GM18858 (cell line): ENCODE measurements around the gene ANKRD11.
"Not testable (repeated sequence)": the region's sequence is repeated elsewhere in the genome, so short reads cannot be mapped to it uniquely, and the experiment has no call there.

Experiments
- ATAC-seq: cut with Tn5 transposase; IDR thresholded peaks from one replicate; pipeline ENCODE4 v1.9.1; 2021; ENCODE audit not compliant: unreplicated experiment

The ANKRD11 gene

DNA sequence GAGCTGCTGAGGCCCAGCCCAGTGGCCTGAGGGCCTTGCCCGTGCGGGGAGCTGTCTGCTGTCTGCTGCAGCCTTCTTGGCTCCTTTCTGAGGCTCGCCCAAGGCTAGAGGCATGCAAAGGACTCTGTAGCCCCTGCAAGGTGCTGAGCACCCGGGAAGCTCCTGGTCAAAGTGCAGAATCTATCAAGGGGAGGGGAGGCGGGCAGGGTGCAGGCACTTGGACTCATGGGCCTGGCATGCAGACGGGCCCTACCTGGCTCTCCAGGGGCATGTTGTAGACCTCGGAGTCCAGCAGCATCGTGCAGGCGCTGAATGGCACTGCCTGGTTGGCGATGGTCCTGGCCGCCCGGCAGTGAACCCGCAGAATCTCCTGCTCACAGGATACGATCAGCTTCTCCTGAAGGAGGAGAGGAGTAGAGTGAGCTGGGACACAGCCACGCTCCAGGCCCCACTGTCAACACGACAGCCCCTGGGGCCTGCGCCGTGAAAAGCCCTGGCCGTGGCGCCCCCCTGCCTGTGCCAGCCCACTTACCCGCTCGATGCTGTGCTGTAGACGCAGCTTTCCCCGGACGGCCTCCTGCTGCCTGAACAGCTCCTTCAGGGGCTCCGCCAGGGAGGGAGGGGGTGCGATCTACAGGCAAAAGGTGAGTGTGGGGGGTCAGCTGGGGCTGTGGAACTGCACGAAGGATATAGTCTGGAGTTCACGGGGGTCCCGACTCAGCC is 215.6 kb downstream of the ANKRD11 start:
- ATAC-seq, result no peak

DNA sequence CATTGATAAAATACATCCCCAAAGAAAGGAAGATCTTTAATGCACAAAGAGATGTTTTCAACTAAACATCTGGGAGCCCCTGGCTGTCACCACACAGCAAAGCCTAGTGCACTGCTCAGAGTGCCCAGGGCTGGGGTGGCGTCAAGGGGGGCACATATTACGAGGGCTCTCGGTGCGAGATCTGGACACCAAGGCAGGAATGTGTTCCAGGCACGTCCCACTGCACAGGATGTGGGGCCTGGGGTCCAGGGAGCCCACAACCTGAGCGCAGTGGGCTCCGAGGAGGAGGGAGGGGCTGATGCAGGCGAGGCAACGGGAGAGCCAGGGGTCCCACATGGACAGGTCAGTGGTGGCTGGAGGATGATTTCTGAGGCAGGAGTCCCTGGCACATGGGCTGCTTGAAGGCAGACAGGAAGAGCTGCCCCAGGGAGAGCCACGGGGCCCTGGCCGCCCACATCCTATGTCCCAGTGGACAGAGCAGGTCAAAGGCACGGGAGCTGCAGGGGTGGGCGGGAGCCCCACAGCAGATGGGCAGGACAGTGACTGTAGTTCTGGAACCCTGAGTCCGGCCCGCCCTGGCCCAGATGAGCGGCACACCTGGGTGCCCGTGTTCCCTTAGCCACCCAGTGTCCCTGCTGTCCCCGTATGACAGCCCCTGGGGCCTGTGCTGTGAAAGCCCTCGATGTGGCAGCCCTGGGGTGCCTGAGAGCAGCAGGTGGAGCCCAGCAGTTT is 216.5 kb downstream of the ANKRD11 start:
- no peak for ATAC-seq

DNA sequence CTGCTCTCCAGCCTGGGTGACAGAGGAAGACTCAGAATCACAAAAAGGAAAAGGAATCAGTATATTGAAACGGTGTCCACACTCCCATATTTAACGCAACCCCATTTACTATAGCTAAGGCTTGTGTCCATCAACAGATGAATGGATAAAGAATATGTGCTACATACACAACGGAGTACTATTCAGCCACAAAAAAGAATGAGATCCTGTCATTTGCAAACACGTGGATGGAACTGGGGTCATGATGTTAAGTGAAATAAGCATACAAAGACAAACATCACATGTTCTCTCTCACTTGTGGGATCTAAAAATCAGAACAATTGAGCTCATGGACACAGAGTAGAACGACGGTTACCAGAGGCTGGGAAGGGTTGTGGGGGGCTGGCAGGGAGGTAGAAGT is 217.7 kb downstream of the ANKRD11 start:
- no peak for ATAC-seq

DNA sequence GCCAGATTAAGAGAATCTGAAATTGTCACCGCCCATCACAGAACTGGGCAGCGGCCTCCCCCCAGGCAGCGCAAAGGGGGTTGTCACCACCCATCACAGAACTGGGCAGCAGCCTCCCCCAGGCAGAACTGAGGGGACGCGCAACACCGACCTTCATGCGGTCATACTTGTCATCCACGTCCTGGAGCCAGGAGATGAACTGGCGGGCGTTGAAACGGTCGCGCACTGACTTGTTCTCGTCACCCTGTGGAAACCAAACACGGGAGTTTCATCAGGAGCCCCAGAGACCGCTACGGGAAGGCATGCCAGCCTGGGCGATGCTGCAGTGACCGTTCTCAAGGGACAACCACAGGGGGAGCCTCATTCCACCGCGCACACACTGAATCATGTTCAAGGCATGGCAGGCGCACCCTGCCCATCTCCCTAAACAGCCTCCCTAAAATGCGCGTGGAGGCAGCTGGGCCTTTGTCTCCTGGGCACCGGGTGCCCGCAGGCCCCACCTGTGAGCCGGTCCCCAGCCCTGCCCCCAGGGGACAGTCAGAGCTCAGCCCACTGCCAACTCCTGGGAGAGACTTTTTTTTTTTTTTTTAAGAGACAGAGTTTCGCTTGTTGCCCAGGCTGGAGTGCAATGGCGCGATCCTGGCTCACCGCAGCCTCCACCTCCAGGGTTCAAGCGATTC is 219.6 kb downstream of the ANKRD11 start:
- no peak for ATAC-seq

DNA sequence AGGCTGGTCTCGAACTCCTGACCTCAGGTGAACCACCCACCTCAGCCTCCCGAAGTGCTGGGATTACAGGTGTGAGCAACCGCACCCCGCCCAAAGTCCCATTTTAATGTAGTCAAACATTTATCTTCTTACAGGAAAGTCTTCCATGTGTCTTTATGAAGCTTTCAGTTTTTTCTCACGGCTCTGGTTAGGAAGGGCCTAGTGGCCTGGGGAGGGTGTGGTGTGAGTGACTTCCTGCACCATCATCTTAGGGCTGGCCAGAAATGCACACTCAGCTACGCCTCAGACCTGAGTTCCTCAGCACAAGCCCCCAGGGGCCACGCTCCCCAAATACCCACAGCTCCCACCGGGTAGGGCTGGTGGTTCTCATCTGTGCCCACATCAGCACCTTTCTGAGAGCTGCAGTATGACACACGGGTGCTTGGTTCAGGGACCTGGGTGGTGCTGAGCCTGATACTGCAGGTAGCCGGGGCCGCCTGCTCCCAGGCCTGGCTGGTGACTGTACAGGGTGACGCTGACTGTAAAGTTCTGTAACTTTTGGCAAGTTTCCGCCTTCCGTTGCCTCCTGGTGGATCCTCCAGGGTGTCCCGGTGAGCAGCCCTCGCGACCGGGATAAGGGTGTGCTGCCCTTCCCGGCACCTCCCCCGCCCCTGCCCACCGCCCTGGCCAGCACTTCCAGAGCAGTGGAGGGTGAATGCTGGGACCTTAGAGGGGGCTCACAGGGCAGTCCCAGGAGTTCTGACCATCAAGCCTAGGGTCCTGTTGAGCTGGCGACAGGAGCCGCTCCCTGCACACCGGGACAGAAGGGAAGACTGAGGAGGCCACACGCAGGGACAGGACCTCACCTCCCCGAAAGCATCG is 220.3 kb downstream of the ANKRD11 start:
- ATAC-seq, result no peak

DNA sequence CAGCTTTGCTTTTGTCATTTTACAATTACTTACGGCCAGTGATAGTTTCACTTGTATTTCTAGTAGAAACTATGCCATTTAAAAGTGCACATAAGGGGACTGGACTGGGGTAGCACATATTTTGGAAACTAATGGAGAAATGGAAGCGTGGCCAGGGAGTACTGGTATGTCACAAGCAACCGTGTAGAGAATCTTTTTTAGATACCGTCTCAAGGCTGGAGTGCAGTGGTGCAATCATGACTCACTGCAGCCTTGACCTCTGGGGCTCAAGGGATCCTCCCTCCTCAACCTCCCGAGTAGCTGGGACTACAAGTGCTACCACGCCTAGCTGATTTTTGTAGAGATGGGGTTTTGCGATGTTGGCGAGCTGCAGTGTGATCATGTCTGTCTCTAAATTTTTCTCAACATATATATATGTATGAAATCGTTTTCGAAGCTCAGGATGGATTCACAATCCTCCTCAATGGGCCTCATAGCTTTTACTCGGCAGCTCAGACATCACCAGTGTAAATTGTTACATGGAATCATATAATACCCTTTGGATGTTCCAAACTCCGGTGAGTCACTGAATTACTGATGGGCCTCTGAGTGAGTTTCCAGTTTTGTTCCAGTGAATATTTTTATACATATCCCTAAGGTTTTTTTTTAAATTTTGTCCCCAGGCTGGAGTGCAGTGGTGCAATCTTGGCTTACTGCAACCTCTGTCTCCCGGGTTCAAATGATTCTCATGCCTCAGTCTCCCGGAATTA is 221.2 kb downstream of the ANKRD11 start:
- ATAC-seq, result no peak

DNA sequence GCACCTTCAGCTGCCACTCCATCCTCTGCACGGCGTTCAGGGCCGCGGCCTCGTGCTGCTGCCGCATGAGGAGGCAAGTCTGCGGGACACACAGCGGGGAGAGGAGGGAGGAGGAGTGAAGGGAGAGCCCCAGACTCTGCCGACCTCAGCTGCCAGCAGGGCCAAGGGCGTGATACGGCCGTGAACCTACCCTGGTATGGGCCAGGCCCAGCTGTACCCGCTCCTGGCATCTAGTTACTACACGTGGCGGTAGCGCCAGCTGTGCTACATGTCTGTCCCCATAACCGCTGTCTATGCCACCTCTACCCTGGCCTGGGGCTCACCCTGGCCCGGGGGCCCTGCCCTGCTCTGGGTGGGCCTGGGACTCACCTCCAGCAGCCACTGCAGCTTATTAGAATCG is 221.8 kb downstream of the ANKRD11 start:
- no peak for ATAC-seq

DNA sequence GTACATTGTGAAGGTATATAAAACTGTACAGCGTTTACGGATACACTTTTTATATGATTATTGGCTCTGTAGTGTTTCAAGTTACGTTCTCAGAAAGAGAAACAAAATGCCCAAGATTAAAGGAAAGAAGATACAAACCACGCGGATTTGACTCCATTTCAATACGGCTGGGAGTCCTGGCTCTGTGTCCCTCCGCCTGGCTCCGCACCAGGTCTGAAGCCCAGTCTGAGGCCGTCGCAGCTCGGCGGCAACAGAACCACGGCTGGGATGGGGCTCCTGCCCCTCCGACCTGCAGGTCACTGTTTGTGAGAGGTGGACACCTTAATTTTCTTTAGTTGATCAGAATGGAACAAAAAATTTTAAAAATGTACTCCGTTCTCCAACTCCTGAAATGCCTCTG is 222.6 kb downstream of the ANKRD11 start:
- not testable (repeated sequence) for ATAC-seq

DNA sequence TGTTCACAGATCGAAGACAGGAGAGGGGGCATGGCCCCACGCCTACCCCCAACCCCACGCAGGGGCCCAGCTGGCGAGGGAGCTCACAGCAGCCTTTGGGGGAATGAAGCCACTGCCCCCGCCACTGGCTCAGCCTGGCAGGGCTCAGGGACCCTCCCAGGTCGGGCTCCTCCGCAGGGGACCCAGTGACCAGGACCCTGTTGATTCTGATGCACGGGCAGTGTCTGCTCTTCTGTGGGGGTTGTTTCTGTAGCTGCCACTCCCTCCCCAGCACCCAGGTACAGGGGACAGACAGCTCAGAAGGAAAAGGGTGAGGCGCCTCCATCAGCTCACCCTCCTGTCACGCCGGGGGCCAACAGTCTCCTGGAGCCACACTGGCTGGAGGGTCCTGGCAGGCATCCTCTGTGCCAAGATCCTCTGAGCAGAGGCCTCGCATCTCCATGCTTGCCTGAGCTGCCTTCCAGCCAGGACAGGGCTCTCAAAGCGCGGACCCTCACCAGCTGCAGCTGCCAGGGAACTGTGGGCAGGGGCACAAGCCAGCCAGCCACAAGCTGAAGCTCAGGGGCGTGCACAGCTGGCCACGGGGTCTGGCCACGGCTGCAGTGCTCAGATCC is 223.7 kb downstream of the ANKRD11 start:
- ATAC-seq, result no peak

DNA sequence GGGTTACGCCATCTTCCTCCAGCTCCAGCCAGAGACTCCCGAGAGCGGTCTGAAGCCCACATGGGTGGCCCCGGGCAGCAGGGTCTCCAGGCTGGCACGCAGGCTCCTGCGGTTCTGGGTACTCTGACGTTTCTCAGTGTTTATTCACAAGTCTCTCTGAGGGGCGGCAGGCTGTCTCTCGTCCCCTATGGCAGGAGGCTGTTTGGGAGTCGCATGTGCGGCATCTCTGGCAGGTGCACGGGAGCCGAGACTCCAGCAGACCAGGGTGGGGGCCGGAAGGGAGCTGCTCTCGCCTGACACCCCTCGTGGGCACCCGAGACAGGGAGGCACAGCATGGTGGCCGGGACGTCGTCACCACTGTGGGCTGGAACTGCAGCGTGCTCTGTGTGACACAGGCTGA is 224.7 kb downstream of the ANKRD11 start:
- ATAC-seq, result no peak

DNA sequence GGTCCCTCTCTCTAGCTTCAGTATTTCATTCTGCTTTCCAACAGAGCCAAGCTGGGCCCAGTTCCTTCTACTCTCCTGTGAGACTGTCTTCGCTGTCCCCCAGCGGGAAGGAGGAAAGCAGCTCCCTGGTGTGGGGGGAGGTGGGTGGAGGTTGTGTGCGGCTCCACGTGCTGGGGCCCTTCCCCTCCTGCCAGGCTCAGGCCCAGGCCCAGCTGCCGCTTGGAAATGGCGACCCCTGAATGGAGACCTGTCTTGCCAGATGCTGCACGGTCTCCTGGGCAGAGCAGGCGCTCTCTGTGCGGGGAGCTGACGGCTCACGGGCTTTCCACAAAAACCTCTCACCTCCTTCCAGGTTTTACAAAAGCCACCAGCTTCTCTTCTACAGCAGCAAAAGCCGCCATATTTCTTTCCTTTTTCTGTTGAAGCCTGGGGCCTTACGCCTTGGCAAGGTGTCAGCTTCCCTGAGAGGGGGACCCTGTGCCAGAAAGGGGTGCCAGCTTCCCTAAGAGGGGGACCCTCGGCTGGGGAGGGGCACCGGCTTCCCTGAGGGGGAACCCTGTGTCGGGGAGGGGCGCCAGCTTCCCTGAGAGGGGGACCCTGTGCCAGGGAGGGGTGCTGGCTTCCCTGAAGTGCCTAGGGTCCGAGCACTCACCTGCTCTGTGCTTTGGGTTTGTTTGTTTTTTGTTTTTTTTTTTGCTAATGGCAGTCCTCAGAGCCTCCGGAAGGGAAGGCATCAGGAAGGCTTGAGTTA is 225.4 kb downstream of the ANKRD11 start:
- ATAC-seq, result no peak

DNA sequence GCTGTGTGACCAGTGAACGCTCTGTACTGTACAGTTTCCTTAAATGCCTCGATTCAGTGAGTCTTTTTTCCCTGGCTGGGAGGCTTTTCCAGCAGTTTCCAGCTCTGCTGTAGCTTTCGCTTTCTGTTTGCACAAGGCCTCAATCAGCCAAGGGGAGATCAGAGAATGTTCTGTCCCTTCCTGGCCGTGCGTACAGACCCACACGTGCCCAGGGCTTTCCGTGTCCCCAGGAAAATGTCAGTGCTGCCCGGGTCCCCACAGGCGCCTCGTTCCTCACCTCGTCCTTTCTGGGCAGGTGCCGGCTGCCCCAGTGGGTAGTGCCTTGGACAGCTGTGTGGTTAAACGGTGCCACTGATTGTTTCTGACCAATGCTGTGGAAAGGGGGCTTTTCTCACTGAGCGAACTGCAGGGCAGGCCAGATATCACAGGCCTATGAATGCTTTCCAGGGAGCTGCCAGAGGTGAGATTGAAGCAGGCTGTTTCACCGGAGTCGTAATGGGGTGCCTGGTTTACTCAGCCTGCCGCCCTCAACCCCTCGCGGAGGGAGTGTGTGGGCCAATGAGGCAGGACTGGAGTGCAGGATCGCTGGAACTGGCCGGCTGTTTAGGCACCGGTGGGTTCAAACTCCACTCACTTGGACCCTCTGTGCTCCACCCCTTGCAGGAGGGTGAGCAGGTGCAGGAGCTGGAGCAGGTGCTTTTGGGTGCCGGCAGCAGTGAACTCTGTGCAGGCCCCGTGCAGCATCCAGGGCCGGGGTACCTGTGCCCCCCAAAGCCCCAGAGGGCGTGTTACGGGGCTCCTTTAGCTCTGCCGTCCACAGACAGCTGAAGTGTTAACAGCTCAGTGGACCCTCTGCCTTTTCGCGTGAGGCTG is 228.4 kb downstream of the ANKRD11 start:
- ATAC-seq, result no peak

DNA sequence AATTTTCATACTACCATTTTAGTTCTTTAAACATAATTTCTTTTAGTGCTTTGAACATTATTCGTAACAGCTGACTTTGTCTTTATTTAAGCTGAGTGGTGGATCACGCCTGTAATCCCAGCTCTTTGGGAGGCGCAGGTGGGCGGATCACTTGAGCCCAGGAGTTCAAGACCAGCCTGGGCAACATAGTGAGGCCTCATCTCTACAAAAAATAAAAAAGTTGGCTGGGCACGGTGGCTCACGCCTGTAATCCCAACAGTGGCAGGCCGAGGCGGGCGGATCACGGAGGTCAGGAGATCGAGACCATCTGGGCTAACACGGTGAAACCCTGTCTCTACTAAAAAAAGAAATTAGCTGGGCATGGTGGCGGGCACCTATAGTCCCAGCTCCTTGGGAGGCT is 230.5 kb downstream of the ANKRD11 start:
- ATAC-seq, result not testable (repeated sequence)

DNA sequence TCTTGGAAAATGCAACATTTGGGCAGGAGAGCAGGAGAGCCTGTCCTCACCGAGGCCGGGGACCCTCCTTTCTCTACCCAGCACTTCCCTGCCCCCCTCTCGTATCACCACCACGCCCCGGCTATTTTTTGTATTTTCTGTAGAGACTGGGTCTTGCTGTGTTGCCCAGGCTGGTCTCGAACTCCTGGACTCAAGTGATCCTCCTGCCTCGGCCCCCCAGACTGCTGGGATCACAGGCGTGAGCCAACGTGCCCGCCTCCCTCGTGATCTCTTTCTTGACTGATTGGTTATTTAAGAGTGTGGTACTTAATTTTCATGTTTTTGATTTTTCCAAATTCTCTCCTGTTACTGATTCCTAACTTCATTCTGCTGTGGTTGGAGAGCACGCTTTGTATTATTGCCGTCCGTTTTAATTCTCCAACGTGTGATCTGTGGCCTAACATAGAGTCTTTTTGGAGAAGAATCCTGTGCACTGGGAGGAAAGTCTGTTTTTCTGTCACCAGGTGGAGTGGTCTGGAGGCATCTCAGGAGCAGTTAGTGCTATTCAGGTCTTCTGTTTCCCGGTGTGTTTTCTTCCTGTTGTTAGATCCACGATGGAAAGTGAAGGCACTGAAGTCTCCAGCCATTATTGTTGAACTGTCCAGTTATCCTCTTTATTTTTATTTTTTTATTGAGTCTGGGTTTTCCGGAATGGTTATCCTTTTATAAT is 232.4 kb downstream of the ANKRD11 start:
- ATAC-seq, result no peak

DNA sequence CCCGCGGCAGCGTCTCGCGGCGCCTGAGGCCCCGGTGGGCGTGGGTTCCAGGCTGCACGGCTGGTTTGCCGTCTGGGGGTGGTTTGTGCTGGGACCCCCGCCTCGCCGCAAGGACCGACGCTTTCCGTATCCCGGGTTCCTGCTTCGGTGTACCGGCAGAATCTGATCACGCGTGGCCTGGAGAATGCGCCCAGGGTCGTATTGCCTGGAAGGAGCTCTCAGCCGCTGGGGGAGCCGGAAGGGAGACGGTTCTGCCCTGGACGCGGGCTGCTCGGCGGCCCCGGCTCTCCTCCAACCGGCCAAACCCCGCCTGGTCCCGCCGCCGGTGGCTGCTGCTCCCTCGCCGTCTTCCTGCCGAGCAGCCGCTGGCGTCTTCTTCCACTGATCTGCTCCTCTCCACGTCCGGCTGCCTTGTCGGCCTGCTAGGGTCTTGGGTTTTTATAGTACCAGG is 233.1 kb downstream of the ANKRD11 start:
- no peak for ATAC-seq

DNA sequence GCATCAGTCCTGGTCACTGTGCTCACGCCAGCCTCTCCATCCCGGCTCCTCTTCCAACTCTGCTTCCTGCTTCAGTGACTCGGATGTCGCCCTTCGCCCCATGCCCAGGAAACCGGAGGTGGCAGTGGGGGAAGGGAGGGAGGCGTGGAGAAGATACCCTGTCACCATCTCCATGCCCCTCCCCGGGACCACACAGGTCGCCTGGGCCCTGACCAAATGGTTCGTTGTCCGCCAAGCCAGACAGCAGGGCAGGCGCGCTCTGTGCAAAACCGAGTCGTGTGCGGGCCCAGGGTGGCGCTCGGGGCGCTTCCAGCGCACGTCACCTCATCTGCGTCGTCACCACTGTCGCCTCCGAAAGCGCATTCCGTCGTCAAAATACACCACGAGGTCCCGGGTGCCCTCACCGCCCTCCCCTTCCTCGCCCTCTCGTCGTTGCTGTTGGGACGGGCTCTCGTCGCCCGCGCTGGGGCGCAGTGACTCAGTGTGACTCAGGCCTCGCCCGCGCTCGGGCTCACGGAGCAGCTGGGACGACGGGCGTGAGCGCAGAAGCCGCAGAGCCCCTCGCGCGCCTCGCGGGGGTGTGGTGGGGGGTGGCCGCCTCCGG is 233.6 kb downstream of the ANKRD11 start:
- no peak for ATAC-seq
